GM21619 (cell line): ENCODE data around the gene COL6A6.

Experiments used
- ATAC-seq: cut with Tn5 transposase; IDR thresholded peaks from one replicate; pipeline ENCODE4 v1.9.1; 2021; ENCODE audit not compliant: unreplicated experiment

COL6A6 gene

GRCh38 chr3:130516645-130517512, at the start of gene COL6A6:
COL6A6 (plus strand) TSS chr3:130517177; CDS start chr3:130560365, 43,188 bp downstream.
- no peak for ATAC-seq

DNA sequence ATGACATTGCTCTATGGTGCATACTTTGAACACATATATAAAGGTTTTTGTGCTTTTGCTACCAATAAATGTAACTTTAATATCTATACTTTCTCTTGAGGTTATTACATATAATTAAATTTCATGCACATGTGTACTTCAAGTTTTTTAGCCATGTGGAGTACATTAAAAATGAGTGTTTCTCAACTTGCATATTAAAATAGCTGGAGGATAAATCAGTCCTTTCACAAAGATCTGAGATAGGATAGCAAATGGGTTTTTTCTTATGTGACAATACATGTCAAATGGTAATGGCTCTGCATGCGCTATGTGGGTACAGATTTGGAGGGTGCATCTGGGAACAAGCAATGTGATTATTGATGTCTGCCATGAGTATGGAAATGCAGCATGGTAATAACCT, 48.7 kb upstream of the COL6A6 start:
- ATAC-seq, result no peak

DNA sequence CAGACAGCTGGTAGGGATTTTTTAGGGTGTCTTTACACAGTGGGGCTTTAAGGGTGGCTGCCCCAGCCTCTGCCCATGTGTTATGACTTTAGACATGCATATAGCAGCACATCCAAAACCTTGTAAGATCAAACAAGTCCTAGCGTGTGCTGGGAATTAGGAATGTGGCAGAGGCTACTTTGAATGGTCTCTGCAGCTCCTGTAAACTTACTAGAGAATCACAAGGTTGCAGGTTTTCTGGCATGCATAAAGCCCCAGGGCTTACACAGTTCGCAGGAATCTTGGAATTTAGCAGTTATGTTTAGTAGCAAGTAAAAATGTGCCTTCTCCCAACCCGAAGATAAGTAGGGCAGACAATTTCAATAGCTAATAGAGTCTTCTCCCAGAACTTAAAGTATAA, 46.9 kb upstream of the COL6A6 start:
- ATAC-seq, result no peak

DNA sequence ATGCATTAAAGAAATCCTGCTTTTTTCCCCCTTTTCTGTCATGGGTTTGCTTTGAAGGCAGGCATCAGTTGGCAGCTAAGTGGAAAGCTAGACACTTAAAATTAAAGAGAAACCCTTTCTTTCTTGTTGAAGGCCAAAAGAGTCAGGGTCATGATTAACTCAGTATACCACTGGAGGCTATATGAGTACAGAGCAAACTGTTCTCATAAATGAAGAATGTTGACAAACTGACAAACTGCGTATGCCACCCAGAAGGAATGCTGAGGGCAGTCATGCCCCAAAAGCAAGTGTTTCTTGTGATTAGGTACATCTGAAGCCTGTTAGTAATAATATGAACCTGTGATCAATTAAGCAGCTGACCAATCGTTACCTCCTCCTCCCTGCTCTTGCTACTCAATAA, 43.6 kb upstream of the COL6A6 start:
- no peak for ATAC-seq

DNA sequence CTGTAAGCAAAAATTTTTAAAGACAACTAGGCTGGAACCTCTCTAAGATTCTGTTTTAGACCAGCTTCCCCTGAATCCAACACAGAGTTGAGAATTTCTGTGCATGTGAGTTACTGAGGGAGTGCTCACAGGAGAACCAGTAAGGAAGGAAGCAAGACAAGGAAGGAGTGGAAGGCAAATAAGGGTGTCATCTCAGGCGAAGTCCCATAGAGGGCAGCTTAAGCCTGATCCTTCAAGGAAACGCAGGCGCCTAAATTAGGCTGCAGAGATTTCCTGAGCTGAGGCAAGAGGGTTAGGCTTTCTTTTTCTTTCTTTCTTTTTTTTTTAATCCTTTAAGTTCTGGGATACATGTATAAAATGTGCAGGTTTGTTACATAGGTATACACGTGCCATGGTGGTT, 36.2 kb upstream of the COL6A6 start:
- no peak for ATAC-seq

DNA sequence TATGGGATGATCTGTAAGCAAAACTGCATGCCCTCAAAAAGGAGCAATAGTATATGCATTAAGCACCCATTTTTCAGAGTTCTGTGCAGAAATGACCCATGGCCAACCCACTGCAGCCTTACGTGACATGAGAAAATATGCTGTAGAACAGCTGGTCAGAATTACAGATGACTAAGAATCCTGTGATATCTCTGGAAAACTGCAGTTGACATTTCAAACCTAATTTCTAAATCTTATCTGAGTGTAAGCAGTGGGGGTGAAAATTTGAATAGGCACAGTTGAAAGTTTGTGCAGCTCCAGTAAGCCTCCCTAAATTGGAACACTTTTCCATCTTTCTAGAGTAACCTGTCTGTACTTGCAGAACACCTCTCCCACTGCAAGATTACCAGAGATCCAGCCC, 28.7 kb upstream of the COL6A6 start:
- ATAC-seq, result no peak

- ATAC-seq, result no peak
Measured at GRCh38 chr3:130488769-130489450, 28.1 kb upstream of the COL6A6 start.

DNA sequence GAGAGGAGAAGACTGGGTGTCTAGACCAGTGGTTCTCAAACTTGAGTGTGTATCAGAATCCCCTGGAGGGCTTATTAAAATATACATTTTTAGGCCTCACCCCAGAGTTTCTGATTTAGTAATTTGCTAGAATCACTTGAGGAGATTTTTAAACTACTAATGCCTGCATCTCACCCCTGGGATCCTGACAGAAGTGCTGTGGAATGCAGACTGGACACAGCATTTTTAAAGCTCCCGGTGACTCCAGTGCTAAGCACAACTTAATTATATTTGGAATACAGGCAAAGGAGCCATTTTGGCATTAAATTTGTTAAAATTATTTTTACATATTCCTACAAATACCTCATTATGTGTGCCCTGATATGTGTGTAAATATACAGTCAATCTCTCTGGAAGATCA, 26.7 kb upstream of the COL6A6 start:
- ATAC-seq, result no peak

DNA sequence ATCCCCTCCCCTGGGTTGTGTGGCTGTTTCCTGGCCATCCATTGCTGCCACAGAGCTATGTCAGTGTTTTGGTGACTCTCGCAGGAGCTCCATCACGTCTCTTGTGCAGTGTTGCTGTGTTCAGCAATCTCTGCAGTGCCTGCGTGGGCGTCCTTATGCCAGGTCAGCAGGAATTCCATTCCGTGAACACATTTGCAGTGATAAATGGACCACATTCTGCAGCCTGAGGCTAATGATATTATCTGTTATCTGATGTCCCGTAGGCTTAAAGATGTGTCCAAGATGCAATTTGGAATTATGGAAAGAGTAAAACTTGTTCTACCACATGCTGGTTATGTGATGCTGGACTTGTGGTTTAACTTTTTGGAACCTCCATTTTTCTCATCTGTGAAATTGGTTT, 25.5 kb upstream of the COL6A6 start:
- ATAC-seq, result no peak

GRCh38 chr3:130504701-130505100, 12.3 kb upstream of the COL6A6 start:
- no peak for ATAC-seq

DNA sequence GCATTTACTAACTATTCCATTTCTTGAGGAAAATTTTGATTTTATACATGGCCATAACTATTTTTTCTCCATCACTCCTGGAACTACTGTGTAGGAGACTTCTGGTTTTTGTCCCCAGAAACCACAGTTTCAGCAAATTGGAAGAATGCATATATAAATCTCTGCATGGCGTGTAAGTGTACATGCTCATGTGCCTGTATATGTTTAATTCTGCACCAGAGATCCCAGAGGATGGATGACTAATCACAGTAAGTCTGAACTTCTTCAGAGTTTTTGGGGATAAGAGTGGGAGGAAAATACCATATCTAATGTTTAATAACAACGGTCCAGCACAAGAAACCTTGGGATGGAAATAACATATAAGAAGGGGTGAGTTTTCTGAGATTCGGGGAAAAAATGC, 10.9 kb upstream of the COL6A6 start:
- ATAC-seq, result no peak

DNA sequence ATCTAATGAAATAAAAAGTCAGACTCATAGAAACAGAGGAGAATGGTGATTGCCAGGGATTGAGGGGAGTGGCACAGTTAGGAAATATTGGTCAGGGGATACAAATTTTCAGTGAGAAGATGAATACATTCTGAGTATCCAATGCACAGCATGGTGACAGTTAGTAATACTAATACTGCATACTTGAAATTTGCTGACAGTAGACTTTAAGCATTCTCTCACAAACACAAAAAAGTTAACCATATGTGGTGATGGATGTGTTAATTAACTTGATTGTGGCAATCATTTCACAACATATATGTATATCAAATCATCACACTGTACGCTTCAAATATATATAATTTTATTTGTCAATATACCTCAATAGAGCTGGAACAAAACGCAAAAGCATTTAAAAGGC, 9.2 kb upstream of the COL6A6 start:
- no peak for ATAC-seq

- no peak for ATAC-seq
Measured at GRCh38 chr3:130509008-130509407, 8.0 kb upstream of the COL6A6 start.

GRCh38 chr3:130514681-130515080, 2.3 kb upstream of the COL6A6 start:
- no peak for ATAC-seq

GRCh38 chr3:130515755-130516154, 1.2 kb upstream of the COL6A6 start:
- ATAC-seq, result no peak

DNA sequence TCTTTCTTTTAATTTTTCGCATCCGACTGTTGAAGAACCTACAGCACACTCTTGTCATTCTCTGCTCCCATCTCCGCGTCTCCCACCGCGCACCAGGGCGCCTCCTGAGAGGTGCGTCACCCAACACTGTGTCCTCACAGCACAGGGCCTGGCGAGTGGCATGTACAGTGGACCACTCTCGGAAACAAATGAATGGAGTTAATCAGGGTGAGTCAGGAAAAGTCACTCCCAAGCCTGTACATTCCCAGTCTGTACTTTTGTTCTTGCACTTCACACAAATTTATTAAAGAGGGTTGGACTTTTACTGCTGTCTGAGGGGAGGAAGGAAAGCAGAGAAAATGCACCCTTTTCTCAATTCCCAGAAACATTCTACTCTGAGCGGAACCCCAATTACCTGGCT, 625 bp downstream of the COL6A6 start:
- ATAC-seq, result no peak

DNA sequence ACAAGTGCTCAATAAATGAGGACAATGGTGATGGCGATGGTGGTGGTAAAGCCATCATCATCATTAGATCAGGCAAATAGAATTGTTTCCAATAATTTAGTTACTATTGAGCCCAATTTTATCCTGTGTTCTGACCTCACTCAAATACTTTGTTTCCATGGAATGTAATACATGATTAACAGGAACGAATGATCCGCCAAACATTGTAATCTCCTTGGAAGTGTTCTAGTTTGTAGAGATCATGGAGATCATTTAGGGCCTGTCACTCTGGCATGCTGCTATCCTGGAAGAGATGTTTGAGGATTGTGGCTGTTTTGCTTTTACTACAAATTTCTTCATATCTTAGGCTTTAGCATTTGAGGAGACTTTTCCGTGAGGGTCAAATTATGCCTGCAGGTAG, 2.8 kb downstream of the COL6A6 start:
- no peak for ATAC-seq

GRCh38 chr3:130522399-130522798, 5.4 kb downstream of the COL6A6 start:
- no peak for ATAC-seq

GRCh38 chr3:130527426-130527825, 10.4 kb downstream of the COL6A6 start:
- ATAC-seq, result no peak

- no peak for ATAC-seq
Measured at GRCh38 chr3:130528120-130528519, 11.1 kb downstream of the COL6A6 start.

GRCh38 chr3:130529486-130530215, 12.7 kb downstream of the COL6A6 start:
- no peak for ATAC-seq

DNA sequence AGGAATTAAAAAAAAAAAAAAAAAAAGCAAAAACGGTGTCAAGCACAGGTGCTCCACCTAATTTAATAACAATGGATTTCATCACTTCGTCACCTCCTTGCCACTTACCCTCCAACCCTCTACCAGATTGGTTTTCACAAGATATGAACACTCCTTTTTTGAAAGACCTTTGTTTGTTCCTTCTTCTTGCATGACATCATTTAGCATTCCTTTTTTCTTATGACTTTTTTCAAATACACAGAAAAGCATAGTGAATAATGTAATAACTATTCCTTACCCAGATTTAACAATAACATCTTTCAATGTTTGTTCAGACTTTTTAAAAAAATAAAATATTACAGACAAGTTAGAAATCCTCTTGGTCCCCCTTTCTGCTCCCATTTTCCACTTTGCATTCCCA, 16.3 kb downstream of the COL6A6 start:
- no peak for ATAC-seq
